GM21529 (cell line): ENCODE results near the gene MRPS2.
A peak's percentile ranks its signal among the peaks of the same experiment; 100 is the strongest.

Source experiments
- ATAC-seq: cut with Tn5 transposase; IDR thresholded peaks from one replicate; pipeline ENCODE4 v1.9.1; 2021; ENCODE audit not compliant: unreplicated experiment

Gene MRPS2

GRCh38 chr9:135498381-135499126, 1.9 kb upstream of the MRPS2 start:
- ATAC-seq: no peak

GRCh38 chr9:135499326-135500070, 984 bp upstream of the MRPS2 start:
- ATAC-seq: peak; percentile 52

- peak; percentile 14 for ATAC-seq
Observed at GRCh38 chr9:135500071-135500524, 384 bp upstream of the MRPS2 start.

- ATAC-seq: no peak
Observed at GRCh38 chr9:135501261-135502167, 1.0 kb downstream of the MRPS2 start.

GRCh38 chr9:135502168-135502872, 1.8 kb downstream of the MRPS2 start:
- ATAC-seq: no peak

- no peak for ATAC-seq
Observed at GRCh38 chr9:135502873-135503321, 2.4 kb downstream of the MRPS2 start.

- ATAC-seq: no peak
Observed at GRCh38 chr9:135503371-135504261, 3.1 kb downstream of the MRPS2 start.

- ATAC-seq: no peak
Observed at GRCh38 chr9:135504262-135505243, 4.1 kb downstream of the MRPS2 start.

GRCh38 chr9:135505406-135506187, 5.1 kb downstream of the MRPS2 start:
- ATAC-seq: no peak

- ATAC-seq: no peak
Observed at GRCh38 chr9:135506327-135507103, 6.0 kb downstream of the MRPS2 start.

- ATAC-seq: no peak
Observed at GRCh38 chr9:135507104-135508035, 6.9 kb downstream of the MRPS2 start.

- no peak for ATAC-seq
Observed at GRCh38 chr9:135508211-135508820, 7.8 kb downstream of the MRPS2 start.

GRCh38 chr9:135509458-135509857, 9.0 kb downstream of the MRPS2 start:
- ATAC-seq: no peak

- ATAC-seq: no peak
Observed at GRCh38 chr9:135512241-135512603, 11.7 kb downstream of the MRPS2 start.

GRCh38 chr9:135512904-135513303, 12.4 kb downstream of the MRPS2 start:
- no peak for ATAC-seq
